ENCODE measurements around the gene CAPN5.

DNA sequence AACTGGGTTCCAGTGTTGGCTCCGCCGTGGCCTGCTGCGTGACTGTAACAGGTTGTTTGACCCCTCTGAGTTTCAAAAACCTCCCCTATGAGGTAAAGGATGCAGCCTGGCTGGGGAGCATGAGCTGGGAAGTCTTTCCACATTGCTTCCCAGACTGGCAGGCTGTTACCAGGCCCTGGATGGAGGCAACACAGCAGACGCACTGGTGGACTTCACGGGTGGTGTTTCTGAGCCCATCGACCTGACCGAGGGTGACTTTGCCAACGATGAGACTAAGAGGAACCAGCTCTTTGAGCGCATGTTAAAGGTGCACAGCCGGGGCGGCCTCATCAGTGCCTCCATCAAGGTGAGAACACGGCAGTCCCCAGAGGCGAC is 47.3 kb downstream of the CAPN5 start:
- TF ChIP-seq, protein P1, sequence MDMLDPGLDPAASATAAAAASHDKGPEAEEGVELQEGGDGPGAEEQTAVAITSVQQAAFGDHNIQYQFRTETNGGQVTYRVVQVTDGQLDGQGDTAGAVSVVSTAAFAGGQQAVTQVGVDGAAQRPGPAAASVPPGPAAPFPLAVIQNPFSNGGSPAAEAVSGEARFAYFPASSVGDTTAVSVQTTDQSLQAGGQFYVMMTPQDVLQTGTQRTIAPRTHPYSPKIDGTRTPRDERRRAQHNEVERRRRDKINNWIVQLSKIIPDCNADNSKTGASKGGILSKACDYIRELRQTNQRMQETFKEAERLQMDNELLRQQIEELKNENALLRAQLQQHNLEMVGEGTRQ (CRISPR knock-in tag; IDR thresholded peaks at IDR 0.05), result no peak
- TF ChIP-seq GABPB1 (CRISPR knock-in tag; IDR thresholded peaks at IDR 0.05) (no peak), CREB1 (CRISPR knock-in tag; IDR thresholded peaks at IDR 0.05) (no peak), TEAD4 (CRISPR knock-in tag; IDR thresholded peaks at IDR 0.05) (no peak), ESRRA (CRISPR knock-in tag; IDR thresholded peaks at IDR 0.05; ENCODE audit: borderline replicate concordance) (no peak), SMAD3 (CRISPR knock-in tag; IDR thresholded peaks at IDR 0.05; ENCODE audit: borderline replicate concordance) (no peak)
- TF ChIP-seq, protein P2, sequence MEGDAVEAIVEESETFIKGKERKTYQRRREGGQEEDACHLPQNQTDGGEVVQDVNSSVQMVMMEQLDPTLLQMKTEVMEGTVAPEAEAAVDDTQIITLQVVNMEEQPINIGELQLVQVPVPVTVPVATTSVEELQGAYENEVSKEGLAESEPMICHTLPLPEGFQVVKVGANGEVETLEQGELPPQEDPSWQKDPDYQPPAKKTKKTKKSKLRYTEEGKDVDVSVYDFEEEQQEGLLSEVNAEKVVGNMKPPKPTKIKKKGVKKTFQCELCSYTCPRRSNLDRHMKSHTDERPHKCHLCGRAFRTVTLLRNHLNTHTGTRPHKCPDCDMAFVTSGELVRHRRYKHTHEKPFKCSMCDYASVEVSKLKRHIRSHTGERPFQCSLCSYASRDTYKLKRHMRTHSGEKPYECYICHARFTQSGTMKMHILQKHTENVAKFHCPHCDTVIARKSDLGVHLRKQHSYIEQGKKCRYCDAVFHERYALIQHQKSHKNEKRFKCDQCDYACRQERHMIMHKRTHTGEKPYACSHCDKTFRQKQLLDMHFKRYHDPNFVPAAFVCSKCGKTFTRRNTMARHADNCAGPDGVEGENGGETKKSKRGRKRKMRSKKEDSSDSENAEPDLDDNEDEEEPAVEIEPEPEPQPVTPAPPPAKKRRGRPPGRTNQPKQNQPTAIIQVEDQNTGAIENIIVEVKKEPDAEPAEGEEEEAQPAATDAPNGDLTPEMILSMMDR (IDR thresholded peaks at IDR 0.05), result no peak
- TF ChIP-seq, protein P3, sequence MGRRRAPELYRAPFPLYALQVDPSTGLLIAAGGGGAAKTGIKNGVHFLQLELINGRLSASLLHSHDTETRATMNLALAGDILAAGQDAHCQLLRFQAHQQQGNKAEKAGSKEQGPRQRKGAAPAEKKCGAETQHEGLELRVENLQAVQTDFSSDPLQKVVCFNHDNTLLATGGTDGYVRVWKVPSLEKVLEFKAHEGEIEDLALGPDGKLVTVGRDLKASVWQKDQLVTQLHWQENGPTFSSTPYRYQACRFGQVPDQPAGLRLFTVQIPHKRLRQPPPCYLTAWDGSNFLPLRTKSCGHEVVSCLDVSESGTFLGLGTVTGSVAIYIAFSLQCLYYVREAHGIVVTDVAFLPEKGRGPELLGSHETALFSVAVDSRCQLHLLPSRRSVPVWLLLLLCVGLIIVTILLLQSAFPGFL (CRISPR knock-in tag; IDR thresholded peaks at IDR 0.05; ENCODE audit: borderline replicate concordance), result no peak
- TF ChIP-seq, protein P4, sequence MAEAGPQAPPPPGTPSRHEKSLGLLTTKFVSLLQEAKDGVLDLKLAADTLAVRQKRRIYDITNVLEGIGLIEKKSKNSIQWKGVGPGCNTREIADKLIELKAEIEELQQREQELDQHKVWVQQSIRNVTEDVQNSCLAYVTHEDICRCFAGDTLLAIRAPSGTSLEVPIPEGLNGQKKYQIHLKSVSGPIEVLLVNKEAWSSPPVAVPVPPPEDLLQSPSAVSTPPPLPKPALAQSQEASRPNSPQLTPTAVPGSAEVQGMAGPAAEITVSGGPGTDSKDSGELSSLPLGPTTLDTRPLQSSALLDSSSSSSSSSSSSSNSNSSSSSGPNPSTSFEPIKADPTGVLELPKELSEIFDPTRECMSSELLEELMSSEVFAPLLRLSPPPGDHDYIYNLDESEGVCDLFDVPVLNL (CRISPR knock-in tag; IDR thresholded peaks at IDR 0.05; ENCODE audit: borderline replicate concordance, low read depth), result no peak
